H7 (cell line): ENCODE results near the gene PNO1. TPM values are rescaled to one million over a fixed set of nuclear protein-coding genes. Genes with fewer than 3 reads are reported as not detected.
"Not testable (repeated sequence)": the region's sequence is repeated elsewhere in the genome, so short reads cannot be mapped to it uniquely, and the experiment has no call there.

Experiments
- DNase-seq: peaks from one replicate; pipeline ENCODE4 v3.0.0; 2012
- H3K27me3 ChIP-seq: 2 replicates; pipeline ENCODE4 v1.6.0; 2011; ENCODE audit warnings: mild to moderate bottlenecking, low read length; ENCODE audit not compliant: control insufficient read depth, insufficient read depth
- H3K36me3 ChIP-seq: replicated peaks from 2 replicates; pipeline ENCODE4 v1.5.1; 2011; ENCODE audit warnings: low read length; ENCODE audit not compliant: control insufficient read depth, insufficient read depth
- H3K4me3 ChIP-seq: 2 replicates; pipeline ENCODE4 v1.5.1; 2011; ENCODE audit warnings: low read depth, mild to moderate bottlenecking, control low read depth, low read length, moderate library complexity; ENCODE audit not compliant: insufficient read depth
- total RNA-seq: library from RNA; depleted of rRNA; stranded (reverse); fragments of >200 nt; shearing (Covaris generic); gene quantifications from 2 replicates; pipeline ENCODE4 v1.2.3, GENCODE V29; 2014

Gene PNO1
- total RNA-seq, 1 experiment from 2014 or later, result 27.6 TPM

GRCh38 chr2:68172990-68173700, 15.5 kb downstream of the PNO1 start:
- no peaks in the 10 kb centered on the region for H3K27me3 ChIP-seq
- no peak for DNase-seq
- H3K4me3 ChIP-seq, result no peak overlapping the region
- H3K36me3 ChIP-seq, result peaks cover 3% of the 10 kb centered on the region

GRCh38 chr2:68175210-68175609, 17.5 kb downstream of the PNO1 start:
- H3K36me3 ChIP-seq, H3K27me3 ChIP-seq, DNase-seq: not testable (repeated sequence)

DNA sequence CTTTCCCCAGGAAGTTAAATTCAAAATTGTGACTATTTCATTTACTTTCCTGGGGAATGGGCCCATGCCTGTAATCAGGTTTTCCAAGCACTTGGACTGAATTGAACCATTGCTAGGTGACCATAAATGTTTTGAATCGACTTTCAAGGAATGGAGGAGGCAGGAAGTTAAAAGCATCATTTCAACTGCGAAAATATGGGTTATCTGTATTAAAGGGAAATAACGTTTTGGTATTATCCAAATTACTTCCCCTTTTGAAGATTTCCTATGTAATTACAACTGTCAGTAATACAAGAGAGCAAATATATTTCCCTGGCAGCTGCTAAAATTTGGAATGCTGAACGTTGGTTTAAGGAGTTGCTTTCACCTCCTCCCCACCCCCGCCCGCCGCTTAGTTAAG, 19.0 kb downstream of the PNO1 start:
- H3K36me3 ChIP-seq, result peaks cover 1% of the 10 kb centered on the region

More at GRCh38 chr2:68175210-68175609, 17.5 kb downstream of the PNO1 start:
- H3K4me3 ChIP-seq, result not testable (repeated sequence)

GRCh38 chr2:68177541-68177940, 19.9 kb downstream of the PNO1 start:
- H3K4me3 ChIP-seq, result no peak overlapping the region
- DNase-seq, result no peak
- H3K36me3 ChIP-seq, result peaks cover 1% of the 10 kb centered on the region
- no peaks in the 10 kb centered on the region for H3K27me3 ChIP-seq

More for the DNA sequence above, 19.0 kb downstream of the PNO1 start:
- no peak for DNase-seq
- no peaks in the 10 kb centered on the region for H3K27me3 ChIP-seq
- H3K4me3 ChIP-seq, result no peak overlapping the region

- no peak for DNase-seq
- Histone ChIP-seq H3K4me3 (no peak overlapping the region), H3K36me3 (no peaks in the 10 kb centered on the region; the same call in none of the 2 replicates), H3K27me3 (no peaks in the 10 kb centered on the region)
These were observed 20.7 kb downstream of the PNO1 start for GRCh38 chr2:68178432-68178831.

DNA sequence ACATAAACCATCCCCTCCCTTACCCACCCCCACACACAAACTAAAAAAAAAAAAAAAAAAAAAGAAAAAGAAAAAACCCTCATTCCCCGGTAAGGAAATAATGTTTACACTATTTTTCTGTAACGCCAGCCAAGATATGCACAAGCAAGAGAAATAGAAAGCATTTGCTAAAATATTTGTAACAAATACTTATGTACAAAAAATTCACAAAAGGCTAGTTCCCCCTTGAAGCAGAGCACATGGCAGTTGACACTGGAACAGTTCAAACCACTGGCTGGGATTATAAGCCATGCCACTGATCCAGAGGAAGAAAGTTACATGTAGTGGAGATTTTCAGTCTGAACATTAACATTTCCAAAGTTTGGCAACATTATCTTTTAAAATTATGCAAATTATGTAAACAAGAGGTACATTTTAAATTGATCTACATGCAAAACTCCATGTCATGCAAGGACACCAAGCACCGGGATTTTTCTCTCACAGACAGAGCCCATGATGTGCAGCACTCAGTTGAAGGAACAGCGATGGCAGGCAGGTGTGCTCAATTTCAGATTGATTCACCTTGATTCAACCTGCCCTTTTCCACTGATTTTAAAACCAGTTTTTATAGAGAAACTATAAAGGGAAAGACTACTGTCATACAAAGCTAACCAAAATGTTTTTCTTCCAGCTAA, 21.4 kb downstream of the PNO1 start:
- H3K27me3 ChIP-seq, result no peaks in the 10 kb centered on the region
- no peak for DNase-seq
- H3K4me3 ChIP-seq, result no peak overlapping the region
- H3K36me3 ChIP-seq, result peaks cover 3% of the 10 kb centered on the region

GRCh38 chr2:68182902-68183301, 25.2 kb downstream of the PNO1 start:
- Histone ChIP-seq H3K36me3 (peaks cover 3% of the 10 kb centered on the region), H3K27me3 (no peaks in the 10 kb centered on the region)
- DNase-seq, result no peak

GRCh38 chr2:68185541-68186164, 28.0 kb downstream of the PNO1 start:
- peak; percentile 21 for DNase-seq
- Histone ChIP-seq H3K4me3 (no peak overlapping the region), H3K27me3 (no peaks in the 10 kb centered on the region), H3K36me3 (peaks cover 3% of the 10 kb centered on the region)

More at GRCh38 chr2:68182902-68183301, 25.2 kb downstream of the PNO1 start:
- H3K4me3 ChIP-seq, result no peak overlapping the region

DNA sequence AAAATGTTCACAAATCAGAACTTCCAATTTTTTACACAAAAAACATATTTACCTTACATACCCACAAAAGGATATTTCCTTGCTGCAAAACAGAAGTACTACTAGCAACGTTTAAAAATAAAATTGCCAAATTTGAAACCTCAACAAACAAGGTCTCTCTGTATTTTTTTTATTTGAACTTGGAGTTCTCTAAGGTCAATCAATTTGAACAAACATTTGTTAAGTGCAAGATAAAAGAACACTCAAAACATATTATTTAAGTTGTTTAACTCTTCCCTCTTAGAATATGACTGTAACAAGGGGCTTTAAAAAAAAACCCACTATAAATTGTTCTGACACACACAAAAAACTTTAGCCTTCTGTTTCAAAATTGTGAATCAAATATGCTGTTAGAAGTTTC, 29.6 kb downstream of the PNO1 start:
- Histone ChIP-seq H3K27me3 (no peaks in the 10 kb centered on the region), H3K36me3 (peaks cover 3% of the 10 kb centered on the region), H3K4me3 (no peak overlapping the region)
- DNase-seq, result no peak

DNA sequence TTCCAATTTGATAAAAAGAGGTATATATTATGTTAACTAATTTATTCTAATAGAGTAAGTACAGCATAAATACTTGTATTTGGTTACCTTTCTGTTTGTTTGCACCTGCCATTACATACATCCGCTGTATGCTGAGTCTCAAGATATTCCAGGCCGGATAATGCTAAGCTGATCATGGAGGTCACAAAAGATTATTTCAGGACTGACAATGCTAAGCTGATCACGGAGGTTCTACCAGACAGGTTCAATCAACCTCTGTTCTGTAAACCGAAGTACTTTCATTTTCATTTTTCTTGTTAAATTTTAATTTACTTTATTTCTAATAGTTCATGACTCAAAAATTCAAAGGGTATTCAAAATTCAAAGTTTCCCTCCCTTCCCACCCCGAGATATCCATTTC, 31.1 kb downstream of the PNO1 start:
- no peaks in the 10 kb centered on the region for H3K27me3 ChIP-seq
- no peak overlapping the region for H3K4me3 ChIP-seq
- H3K36me3 ChIP-seq, result peaks cover 2% of the 10 kb centered on the region
- no peak for DNase-seq

DNA sequence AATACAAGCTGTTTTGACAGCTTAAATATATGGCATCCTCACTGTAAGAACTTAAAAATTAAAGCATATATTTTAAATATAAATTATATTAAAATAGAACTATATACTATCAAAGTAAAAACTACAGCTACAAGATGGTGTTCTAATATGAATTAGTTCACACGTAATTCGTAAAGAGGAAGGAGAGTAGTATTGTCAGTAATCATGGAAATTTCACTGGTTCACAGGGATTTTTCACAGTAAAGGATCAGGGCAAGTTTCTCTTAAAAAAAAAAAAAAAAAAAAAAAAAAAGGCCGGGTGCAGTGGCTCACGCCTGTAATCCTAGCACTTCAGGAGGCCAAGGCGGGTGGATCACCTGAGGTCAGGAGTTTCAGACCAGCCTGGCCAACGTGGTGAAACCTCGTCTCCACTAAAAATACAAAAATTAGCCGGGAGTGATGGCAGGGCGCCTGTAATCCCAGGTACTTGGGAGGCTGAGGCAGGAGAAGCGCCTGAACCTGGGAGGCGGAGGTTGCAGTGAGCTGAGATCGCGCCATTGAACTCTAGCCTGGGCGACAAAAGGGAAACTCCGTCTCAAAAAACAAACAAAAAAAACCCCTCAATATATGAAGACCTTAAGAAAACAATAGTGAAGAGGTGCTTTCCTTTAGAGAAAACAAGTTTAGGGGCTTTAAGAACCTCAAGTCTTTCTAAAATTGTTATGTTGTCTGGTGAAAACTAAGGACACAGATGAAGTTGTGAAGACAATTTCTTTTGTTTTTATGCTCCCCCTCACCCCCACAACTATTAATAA, 32.5 kb downstream of the PNO1 start:
- Histone ChIP-seq H3K36me3 (no peaks in the 10 kb centered on the region), H3K4me3 (no peak overlapping the region), H3K27me3 (no peaks in the 10 kb centered on the region)
- DNase-seq, result no peak

DNA sequence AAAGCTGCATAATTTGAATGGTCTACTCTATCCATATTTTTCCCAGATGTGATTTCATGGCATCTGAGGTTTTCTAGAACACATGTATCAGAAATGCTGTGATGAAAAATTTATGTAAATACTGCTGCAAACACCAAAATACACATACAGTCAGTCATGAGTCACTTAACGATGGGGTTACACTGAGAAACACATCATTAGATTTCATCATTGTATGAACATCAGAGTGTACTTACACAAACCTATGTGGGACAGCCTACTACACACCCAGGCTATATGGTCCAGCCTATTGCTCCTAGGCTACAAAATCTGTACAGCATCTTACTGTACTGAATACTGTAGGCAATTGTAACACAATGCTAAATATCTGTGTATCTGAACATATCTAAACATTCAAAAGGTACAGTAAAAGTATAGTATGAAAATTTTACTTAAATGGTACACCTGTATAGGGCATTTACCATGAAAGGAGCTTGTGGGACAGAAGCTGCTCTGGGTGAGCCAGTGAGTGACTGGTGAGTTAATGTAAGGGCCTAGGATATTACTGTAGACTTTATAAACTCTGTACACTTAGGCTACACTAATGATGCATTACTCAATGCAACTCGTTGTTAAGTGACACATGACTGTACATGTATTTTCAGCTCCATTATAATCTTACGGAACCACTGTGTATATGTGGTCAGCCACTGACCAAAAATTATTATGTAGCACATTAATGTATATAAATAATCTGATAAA, 33.5 kb downstream of the PNO1 start:
- H3K36me3 ChIP-seq, result no peaks in the 10 kb centered on the region
- H3K27me3 ChIP-seq, result no peaks in the 10 kb centered on the region
- H3K4me3 ChIP-seq, result no peak overlapping the region
- no peak for DNase-seq

GRCh38 chr2:68193144-68193543, 35.5 kb downstream of the PNO1 start:
- no peak for DNase-seq
- H3K27me3 ChIP-seq, result no peaks in the 10 kb centered on the region

More at GRCh38 chr2:68193144-68193543, 35.5 kb downstream of the PNO1 start:
- H3K36me3 ChIP-seq, result no peaks in the 10 kb centered on the region
- no peak overlapping the region for H3K4me3 ChIP-seq
